C4-2B (cell line): ENCODE data around the gene URAD.

Experiments
- H3K27ac ChIP-seq: fragments of 450-650 bp; 2 replicates; pipeline ENCODE4 v1.5.1; 2017
- ZFX ChIP-seq: fragments of 450-650 bp; IDR thresholded peaks from 2 replicates; pipeline ENCODE4 v1.6.1; 2017
- TF ChIP-seq, protein P1 (sequence below): fragments of 450-650 bp; conservative IDR thresholded peaks from 2 replicates; pipeline ENCODE4 v1.5.1; 2017; ENCODE audit warnings: mild to moderate bottlenecking

Gene URAD

DNA sequence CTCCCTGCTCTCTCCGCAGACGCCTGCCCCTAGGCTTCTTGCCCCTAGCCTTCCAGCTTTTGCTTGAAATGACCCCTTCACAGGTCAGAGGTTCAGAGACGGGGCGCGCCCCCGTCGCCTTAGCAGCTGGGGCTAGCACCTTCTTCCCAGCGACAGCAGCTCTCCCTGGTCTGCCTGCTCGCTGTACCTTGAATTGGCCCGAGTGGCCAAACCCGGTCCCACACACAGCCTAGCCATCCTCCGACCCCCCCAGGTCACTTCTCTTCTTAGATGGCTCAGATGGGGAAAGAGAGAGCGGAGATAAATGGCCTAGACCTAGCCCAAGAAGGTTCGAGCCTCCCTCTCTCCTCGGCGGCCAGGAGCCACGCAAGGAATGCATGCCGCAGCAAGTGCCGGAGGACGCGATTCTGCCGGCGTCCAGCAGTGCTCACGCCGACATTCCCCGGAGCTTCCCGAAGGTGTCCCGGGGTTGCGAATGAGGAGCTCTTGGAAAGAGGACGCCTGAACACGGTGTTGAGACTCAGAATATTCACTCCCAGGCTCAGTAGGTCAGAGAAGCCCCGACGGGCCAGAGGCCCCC, 20.7 kb downstream of the URAD start:
- TF ChIP-seq, protein P1, sequence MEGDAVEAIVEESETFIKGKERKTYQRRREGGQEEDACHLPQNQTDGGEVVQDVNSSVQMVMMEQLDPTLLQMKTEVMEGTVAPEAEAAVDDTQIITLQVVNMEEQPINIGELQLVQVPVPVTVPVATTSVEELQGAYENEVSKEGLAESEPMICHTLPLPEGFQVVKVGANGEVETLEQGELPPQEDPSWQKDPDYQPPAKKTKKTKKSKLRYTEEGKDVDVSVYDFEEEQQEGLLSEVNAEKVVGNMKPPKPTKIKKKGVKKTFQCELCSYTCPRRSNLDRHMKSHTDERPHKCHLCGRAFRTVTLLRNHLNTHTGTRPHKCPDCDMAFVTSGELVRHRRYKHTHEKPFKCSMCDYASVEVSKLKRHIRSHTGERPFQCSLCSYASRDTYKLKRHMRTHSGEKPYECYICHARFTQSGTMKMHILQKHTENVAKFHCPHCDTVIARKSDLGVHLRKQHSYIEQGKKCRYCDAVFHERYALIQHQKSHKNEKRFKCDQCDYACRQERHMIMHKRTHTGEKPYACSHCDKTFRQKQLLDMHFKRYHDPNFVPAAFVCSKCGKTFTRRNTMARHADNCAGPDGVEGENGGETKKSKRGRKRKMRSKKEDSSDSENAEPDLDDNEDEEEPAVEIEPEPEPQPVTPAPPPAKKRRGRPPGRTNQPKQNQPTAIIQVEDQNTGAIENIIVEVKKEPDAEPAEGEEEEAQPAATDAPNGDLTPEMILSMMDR, result no peak
- H3K27ac ChIP-seq, result no peak overlapping the region

DNA sequence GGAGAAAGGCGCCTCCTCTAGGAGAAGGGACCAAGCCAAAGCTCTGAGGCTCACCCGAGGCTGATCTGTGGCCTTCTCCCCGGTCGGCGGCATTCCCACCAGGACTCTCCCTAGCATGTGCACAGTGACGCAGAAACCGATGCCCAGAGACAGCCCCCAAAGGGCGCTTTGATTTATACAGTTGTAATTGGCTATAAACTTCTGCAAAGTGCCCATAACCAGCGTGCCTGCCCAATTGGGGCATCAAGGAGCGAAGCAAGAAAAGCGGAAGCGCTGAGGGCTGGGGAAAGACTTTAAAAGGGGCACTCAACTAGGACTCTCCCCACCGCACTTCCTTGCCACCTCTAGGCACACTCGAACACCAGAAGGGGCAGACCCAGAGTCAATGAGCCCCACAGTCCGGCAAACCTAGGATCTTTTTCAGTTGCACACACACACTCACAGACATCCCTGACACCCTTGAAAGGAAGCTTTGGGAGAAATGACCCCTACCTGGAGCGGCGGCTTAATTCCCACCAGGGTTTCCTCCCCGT, 21.2 kb downstream of the URAD start:
- peak overlapping the region; percentile 88 for H3K27ac ChIP-seq
- TF ChIP-seq, protein P1, result no peak
- no peak for TF ChIP-seq ZFX

DNA sequence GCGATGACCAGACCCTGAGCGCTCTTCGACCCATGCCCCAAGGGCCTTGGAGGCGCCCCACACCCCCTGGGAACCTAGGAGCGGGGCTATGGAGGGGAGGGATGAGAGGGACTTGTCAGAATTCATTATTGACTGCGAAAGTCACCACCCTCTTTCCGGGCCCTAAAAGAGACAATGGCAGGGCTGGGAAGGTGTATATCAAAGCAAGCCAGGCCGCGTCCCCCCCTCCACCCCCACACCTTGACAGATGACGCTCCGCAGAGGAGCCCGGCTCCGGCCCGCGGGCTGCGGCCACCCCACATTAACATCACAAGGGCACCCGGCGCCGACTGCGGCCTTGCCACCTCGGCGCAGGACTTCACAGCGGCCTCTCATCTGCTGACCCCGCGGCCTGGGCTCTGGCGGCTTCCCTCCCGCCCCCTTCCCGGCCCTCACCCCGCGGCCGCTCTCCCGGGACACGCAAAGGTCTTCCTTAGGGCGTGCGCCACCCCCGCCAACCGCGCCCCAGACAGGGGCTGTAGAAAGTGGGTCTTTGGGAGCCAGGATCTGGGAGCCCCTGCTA, 21.8 kb downstream of the URAD start:
- TF ChIP-seq ZFX, result no peak
- TF ChIP-seq, protein P1, result no peak

DNA sequence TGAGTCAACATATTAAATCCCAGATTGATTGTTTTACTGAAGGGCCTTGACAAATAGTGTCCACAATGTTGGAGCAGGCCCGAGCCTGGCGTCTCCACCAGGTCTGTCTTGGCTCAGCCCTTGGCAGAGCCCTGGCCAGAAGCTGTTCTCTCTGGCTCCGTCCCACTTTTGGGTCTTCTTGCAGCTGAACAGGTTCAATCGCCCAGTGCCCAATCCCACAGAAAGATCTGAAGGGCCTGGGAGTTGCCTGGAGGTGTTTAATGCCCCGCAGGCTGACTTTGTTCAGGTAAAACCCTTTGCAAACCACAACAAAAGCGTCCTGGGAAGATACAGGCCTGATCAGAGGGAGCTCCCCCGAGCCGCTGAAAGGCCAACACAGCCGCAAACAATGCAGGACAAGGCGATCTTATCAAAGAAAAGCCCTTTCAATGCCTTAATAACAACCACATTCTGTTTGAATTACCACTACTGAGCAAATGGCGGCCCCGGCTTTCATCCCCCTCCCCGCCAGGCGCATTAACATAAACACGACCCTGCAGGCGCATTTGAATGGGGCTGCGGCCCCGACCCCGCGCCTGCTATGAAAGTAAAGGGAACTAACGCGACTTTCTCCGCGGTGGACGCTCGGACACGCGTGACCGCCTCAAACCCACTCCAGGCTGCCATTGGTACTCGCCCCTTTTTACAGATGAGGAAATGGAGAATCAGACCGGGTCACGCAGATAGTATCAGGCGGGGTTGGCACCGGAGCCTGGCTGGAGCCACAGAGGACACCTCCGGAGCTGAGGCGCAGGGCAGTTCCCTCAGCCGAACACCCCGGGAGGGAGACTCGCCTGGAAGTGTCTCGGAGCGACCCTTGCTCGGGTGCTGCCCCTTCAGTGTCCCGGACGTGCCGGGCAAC, 22.5 kb downstream of the URAD start:
- H3K27ac ChIP-seq, result peak overlapping the region; percentile 88
- TF ChIP-seq, protein P1, result no peak
- TF ChIP-seq ZFX, result no peak

More for the DNA sequence above, 21.8 kb downstream of the URAD start:
- H3K27ac ChIP-seq, result peak overlapping the region; percentile 88

DNA sequence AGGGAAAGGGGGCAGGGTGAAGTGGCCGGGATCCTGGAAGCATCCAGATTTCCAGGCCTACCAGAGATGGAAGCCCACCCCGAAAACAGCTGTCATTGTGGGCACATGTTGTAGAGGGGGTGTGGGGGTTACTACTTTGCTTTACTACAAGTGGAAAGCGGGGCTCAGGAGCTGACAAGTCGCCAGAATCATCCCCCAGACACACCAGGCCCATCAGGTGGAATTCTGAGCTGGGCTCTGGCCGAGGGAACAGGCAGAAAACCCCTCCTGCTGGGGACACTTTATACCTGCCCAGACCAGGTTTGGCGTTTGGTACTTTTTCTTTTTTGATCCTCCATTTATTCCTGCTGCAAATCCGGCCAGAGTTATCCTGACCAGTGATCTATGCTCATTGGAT, 23.2 kb downstream of the URAD start:
- TF ChIP-seq ZFX, result no peak
- TF ChIP-seq, protein P1, result no peak
- H3K27ac ChIP-seq, result peak overlapping the region; percentile 88

DNA sequence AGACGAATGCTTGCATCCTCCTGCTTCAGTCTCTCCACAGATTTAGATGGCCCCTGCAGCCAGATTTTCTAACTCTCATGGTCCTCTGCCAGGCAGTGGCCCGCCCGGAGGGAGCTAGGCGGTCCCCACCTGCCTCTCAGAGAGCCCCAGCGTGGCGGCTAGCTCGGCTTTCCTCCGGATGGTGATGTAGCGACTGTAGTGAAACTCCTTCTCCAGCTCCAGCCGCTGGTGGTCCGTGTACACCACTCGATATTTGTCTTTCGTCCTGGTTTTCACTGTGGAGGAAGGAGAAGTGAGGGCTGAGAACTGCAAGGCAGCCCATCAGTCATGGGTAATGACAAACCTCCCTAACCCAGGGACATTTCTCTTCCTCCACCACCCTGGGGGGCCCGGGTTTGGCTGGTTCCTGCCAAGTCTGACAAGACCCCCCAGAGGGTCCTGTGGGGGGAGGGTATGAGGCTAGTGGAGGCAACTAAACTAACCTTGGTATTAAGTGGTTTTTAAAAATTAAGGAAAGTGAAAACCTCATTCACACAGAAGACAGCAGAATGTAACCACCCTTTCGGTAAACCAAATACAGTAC, 23.7 kb downstream of the URAD start:
- peak overlapping the region; percentile 88 for H3K27ac ChIP-seq
- TF ChIP-seq ZFX, result no peak
- TF ChIP-seq, protein P1, result no peak

DNA sequence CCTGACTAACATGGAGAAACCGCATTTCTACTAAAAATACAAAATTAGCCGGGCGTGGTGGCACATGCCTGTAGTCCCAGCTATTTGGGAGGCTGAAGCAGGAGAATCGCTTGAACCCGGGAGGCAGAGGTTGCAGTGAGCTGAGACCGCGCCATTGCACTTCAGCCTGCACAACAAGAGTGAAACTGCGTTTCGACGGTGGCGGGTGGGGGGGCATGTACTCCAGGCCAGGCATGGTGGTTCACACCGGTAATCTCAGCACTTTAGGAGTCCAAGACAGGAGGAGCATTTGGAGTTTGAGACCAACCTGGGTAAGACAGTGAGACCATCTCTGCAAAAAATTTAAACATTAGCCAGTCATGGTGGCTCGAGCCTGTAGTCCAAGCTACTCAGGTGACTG, 24.3 kb downstream of the URAD start:
- peak overlapping the region; percentile 88 for H3K27ac ChIP-seq
